D341Med (cell line): ENCODE results near the gene CNTN4.
A peak's percentile ranks its signal among the peaks of the same experiment; 100 is the strongest.

Experiments used
- DNase-seq: peaks from one replicate; pipeline ENCODE4 v3.0.0; 2012; ENCODE audit warnings: low spot score

Gene CNTN4

GRCh38 chr3:2268779-2269178 lies 170.1 kb downstream of the CNTN4 start:
- DNase-seq = peak; percentile 52

- no peak for DNase-seq
These were observed 175.9 kb downstream of the CNTN4 start for GRCh38 chr3:2274526-2274925.

- DNase-seq = no peak
These were observed 185.2 kb downstream of the CNTN4 start for GRCh38 chr3:2283818-2284217.

GRCh38 chr3:2300938-2301337 lies 202.3 kb downstream of the CNTN4 start:
- DNase-seq = peak; percentile 28

DNA sequence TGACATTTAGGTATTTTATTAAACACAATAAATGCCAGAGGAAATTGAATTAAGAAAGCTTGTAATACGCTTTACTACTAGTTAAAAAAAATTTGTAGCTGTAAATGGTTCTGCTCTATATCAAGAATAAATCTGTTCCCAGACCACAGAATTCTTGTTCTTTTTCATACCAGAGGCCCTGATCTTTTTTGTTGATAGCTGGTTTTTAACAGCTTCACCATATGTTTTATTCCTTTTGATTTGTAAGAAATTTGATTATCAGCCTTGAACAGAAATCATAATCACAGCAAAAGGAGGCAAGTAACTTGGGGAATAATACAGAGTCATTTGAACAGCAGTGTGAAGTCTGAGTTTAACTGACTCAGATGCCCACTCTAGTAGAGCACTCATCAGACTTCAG lies 202.7 kb downstream of the CNTN4 start:
- DNase-seq = no peak

GRCh38 chr3:2303566-2303965 lies 204.9 kb downstream of the CNTN4 start:
- DNase-seq = no peak

GRCh38 chr3:2311022-2311421 lies 212.4 kb downstream of the CNTN4 start:
- no peak for DNase-seq

- no peak for DNase-seq
These were observed 218.9 kb downstream of the CNTN4 start for GRCh38 chr3:2317521-2317920.

GRCh38 chr3:2334921-2335320 lies 236.3 kb downstream of the CNTN4 start:
- no peak for DNase-seq

- no peak for DNase-seq
These were observed 244.5 kb downstream of the CNTN4 start for GRCh38 chr3:2343031-2343682.

- DNase-seq = no peak
These were observed 253.6 kb downstream of the CNTN4 start for GRCh38 chr3:2352134-2352762.

DNA sequence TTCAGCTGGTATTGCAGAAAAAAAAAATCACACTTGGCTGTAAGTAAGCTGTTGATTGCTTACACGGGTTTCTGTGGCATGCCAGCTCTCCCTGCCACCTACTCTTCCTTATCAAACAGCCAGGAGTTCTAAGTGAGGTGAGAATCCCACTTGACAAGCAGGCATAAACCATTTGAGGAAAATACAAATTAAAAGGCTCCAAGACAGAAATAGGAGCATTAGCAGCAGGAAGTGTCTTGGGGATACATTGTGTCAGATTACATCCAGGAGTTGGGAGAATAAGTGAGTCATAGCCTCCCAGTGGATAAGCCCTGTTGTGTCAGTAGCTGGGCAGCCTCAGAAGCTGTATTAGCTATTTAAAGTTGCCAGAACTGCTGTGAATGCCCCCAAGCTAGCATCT lies 256.0 kb downstream of the CNTN4 start:
- DNase-seq = peak; percentile 40

GRCh38 chr3:2356298-2356950 lies 257.8 kb downstream of the CNTN4 start:
- DNase-seq = no peak

- DNase-seq = no peak
These were observed 262.1 kb downstream of the CNTN4 start for GRCh38 chr3:2360815-2361214.

DNA sequence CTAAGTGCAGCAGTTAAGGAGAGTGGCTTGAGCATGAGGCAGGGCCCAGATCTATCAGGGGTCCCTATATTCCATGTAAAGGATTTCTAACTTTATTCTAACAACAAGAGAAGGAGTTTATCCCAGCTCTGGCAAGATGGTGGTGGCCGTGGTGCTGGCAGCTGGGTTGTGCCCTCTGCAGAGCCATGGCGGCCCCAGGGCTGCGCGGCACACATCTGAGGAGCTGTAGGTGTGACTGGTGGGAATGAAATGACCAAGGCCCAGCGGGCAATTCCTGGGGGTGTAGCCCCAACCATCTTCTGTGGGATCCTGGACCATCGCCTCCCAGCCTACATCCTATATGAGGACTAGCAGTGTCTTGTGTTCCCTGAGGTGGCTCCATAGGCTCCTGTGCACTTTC lies 263.5 kb downstream of the CNTN4 start:
- no peak for DNase-seq

- no peak for DNase-seq
These were observed 265.2 kb downstream of the CNTN4 start for GRCh38 chr3:2363854-2364253.

GRCh38 chr3:2370317-2370716 lies 271.7 kb downstream of the CNTN4 start:
- no peak for DNase-seq

DNA sequence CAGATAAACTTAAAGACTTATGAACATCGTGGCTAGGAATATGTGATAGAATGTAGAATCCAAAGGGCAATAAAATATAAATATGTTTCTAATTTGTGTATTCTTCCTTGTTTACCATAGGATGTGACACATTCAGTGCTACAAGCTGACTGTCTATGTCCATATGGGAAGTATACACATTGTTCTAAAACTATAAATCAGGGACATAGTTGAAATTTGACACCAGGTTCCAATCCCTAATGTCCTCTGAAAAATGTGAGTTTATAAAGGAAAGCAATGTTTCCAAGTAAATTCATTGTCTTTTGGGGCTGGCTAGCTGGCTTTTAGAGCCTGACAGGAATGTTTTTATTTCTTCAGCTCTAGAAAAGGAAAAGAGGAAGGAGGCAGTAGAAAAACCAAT lies 273.6 kb downstream of the CNTN4 start:
- no peak for DNase-seq

DNA sequence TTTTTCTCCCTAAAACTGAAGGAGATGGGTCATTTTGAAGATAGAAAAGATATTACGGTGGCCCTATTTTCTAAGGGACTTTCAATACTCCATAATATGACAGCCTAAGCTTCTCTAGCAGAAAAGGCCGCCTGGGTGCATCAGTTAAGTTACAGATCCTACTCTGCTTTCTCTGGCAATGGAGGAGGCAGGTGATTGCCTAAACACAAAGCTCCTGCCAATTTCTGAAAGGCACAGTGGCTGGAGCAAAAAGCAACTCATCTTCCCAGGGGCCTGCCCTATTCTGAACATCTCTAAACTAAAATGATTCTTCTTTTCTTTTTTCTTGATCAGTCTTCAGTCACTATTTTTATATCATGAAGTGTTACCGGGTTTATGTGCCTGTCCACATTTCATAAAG lies 276.7 kb downstream of the CNTN4 start:
- no peak for DNase-seq

- DNase-seq = no peak
These were observed 278.6 kb downstream of the CNTN4 start for GRCh38 chr3:2377281-2377680.

GRCh38 chr3:2390926-2391532 lies 292.4 kb downstream of the CNTN4 start:
- DNase-seq = no peak

DNA sequence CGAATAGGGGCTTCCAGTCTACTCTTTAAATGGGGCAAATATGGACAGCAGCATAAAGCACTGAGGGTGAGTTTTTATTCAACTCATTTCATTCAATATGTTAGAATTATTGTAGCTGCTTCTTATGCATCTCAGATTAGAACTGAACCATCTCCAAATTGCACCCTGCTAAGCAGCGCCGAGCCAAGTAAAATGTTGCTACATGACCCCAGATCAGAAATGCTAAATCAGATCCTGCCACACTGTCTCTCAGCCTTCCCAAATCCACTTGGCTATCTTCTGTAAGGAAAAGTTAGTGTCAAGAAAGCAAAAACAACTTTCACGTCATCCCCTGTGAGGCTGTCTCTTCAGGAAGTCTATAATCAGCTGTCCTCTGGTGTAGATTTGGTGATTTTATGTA lies 293.2 kb downstream of the CNTN4 start:
- DNase-seq = no peak

DNA sequence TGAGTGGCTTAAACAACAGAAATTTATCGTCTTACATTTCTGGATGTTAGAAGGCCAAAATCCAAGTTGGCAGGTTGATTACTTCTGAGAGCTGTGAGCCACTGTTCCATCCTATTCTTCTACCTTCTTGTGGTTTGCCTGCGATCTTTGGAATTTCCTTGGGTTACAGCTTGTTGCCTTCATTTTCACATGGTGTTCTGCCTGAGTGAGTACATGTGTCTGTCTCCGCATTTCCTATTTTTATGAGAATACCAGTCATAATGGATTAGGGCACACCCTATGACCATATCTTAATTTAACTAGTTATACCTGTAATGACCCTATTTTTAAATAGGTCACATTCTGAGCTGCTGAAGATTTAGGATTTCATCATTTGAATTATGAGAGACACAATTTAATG lies 294.3 kb downstream of the CNTN4 start:
- no peak for DNase-seq
